22Rv1 (cell line): ENCODE data around the gene GATA6.
A peak's percentile ranks its signal among the peaks of the same experiment; 100 is the strongest.
"Not testable (repeated sequence)": the region's sequence is repeated elsewhere in the genome, so short reads cannot be mapped to it uniquely, and the experiment has no call there.

Experiments
- H3K27ac ChIP-seq: fragments of 450-650 bp; 2 replicates; pipeline ENCODE4 v1.5.1; 2017
- ZFX ChIP-seq: fragments of 450-650 bp; IDR thresholded peaks from 2 replicates; pipeline ENCODE4 v1.6.1; 2017; ENCODE audit warnings: antibody characterized with exemption, borderline replicate concordance
- TF ChIP-seq, protein P1 (sequence below): fragments of 450-650 bp; IDR thresholded peaks from 2 replicates; pipeline ENCODE4 v1.5.1; 2017; ENCODE audit warnings: mild to moderate bottlenecking

GATA6 gene

DNA sequence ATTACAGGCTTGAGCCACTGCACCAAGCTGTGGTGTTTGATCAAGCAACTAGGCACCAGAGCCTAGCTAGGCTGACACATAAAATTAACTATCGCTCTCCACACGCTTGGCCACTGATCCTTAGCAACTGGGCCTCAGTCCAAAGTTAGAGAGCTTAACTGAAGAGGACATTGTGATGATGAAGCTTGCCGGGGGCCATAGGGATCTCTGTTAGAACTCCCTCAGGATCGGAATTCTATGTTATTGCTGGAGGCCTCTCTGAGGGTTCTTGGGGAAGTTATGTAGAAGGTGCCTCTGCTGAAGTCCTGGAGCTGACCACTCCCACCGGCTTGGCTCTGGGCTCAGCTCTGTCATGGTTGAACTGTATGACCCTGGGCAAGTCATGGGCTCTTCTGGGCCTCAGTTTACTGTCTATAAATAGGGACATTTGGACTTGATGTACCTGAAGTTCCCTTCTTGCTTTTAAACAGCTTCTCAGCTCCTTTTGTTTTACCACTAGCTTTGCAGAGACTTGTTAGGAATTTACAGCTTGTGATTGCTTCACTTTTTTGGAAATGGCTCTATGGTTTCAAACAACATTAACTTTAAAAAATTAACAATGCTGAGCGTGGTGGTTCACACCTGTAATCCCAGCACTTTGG is 44.1 kb downstream of the GATA6 start:
- H3K27ac ChIP-seq = no peak overlapping the region
- TF ChIP-seq, protein P1, sequence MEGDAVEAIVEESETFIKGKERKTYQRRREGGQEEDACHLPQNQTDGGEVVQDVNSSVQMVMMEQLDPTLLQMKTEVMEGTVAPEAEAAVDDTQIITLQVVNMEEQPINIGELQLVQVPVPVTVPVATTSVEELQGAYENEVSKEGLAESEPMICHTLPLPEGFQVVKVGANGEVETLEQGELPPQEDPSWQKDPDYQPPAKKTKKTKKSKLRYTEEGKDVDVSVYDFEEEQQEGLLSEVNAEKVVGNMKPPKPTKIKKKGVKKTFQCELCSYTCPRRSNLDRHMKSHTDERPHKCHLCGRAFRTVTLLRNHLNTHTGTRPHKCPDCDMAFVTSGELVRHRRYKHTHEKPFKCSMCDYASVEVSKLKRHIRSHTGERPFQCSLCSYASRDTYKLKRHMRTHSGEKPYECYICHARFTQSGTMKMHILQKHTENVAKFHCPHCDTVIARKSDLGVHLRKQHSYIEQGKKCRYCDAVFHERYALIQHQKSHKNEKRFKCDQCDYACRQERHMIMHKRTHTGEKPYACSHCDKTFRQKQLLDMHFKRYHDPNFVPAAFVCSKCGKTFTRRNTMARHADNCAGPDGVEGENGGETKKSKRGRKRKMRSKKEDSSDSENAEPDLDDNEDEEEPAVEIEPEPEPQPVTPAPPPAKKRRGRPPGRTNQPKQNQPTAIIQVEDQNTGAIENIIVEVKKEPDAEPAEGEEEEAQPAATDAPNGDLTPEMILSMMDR = no peak
- TF ChIP-seq ZFX = no peak

DNA sequence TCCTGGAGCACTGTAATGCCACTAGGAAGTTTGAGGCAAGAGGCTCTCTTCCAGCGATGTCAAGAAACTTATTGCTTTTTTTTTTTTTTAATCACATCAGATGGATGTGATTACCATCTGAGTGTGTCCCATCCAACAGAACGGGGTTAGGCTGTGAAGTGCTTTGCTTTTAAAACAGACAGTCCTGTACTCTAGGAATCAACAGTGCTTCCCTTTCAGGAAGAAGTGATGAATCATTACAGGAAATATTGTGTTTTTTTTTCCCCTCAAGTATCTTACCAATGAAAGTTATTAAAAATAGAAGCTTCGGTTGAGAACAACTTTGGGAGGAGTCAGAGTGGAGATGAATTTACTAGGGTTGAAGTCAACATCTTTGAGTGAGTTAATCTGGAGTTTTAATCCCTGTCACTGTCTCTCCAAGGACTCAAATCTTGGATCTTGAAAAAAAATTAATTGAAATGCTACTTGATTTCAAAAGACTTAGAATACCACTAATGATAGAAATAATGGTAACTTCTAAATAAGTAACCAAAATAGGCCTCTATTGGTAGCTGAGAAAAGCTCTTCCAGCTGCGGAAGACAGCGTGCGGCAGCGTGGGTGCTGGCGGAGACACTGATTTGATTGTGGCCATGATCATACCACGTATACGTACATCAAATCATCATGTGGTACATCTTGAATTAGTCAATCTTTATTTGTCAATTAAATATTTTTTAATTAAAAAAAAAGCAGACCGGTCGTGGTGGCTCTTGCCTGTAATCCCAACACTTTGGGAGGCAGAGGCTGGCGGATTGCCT is 45.5 kb downstream of the GATA6 start:
- TF ChIP-seq, protein P1 = no peak
- no peak for TF ChIP-seq ZFX
- no peak overlapping the region for H3K27ac ChIP-seq

DNA sequence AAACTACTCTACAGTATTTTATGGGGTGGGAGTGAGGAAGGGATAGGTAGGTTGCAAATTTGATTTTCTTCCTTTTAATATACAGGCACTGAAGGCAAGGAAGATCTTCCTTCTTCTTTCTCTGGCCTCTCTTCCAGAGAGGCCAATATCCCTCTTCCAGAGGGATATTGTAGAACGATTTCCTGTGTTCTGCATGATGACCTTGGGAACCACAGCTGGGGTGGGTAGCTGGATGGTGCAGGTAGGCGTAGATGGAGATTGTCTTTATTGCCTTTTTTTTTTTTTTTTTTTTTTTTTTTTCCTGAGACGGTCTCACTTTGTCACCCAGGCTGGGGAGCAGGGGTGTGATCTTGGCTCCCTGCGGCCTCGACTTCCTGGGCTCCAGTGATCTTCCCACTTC is 49.4 kb downstream of the GATA6 start:
- H3K27ac ChIP-seq = no peak overlapping the region
- TF ChIP-seq, protein P1 = no peak
- no peak for TF ChIP-seq ZFX

DNA sequence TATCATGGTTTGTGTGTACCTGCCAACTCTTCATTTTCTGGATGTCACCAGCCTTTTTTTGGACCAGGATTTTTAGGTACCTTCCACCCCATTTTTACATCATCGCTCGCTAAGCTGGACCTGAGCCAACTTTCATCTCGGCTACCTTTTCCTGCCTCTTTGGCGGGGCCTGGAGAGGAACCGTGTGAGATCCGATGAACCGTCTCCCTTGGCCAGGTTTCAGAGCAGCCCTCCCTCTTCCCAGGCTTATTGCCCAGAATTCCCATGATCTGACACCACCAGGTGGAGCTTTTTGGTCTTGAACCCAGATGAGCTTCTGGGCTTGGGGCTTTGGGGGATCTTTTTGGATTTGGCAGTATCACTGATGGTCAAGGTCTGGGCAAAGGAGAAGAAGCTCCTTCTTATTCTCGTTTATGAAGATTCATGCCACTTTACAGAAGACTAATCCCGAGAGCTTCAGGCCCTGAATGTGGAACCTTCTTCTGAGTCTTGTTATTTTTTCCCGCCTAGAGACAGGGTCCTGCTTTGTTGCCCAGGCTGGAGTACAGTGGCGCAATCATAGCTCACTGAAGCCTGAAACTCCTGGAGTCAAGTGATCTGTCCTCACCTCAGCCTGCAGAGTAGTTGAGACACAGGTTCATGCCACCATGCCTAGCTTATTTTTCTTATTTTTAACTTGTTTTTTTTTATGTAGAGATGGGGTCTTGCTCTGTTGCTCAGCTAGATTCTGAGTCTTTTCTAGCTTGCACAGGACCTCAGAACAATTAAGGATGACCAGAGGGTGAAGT is 50.4 kb downstream of the GATA6 start:
- H3K27ac ChIP-seq = no peak overlapping the region
- TF ChIP-seq ZFX = no peak
- TF ChIP-seq, protein P1 = no peak; the same call in 1 of the 2 replicates

DNA sequence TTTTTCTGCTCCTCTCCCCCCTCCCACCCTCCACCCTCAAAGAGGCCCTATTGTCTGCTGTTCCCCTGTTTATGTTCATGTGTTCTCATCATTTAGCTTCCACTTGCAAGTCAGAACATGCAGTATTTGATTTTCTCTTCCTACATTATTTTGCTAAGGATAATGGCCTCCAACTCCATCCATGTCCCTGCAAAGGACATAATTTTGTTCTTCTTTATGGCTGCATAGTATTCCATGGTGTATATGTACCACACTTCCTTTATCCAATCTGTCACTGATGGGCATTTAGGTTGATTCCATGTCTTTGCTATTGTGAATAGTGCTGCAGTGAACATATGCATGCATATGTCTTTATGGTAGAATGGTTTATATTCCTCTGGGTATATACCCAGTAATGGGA is 51.2 kb downstream of the GATA6 start:
- H3K27ac ChIP-seq = not testable (repeated sequence)

DNA sequence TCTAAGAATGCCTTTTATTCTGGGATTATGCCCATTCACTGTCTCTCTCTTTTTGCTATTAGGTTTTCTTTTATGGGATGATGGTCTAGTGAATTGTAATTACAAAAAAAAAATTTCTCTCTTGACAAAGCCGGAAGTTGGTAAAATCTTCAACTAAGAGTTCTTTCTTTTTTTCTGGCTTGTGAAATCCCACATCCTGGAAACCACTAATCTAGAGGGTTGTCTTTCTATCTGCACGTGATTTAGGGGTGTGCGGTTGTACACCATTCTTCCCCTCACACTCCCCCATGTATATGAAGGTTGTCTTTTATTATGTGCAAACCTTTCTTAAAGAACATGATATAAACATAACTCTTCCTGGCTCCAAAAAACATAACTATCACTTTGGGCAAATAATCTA is 52.0 kb downstream of the GATA6 start:
- H3K27ac ChIP-seq = no peak overlapping the region
- TF ChIP-seq, protein P1 = no peak
- no peak for TF ChIP-seq ZFX

DNA sequence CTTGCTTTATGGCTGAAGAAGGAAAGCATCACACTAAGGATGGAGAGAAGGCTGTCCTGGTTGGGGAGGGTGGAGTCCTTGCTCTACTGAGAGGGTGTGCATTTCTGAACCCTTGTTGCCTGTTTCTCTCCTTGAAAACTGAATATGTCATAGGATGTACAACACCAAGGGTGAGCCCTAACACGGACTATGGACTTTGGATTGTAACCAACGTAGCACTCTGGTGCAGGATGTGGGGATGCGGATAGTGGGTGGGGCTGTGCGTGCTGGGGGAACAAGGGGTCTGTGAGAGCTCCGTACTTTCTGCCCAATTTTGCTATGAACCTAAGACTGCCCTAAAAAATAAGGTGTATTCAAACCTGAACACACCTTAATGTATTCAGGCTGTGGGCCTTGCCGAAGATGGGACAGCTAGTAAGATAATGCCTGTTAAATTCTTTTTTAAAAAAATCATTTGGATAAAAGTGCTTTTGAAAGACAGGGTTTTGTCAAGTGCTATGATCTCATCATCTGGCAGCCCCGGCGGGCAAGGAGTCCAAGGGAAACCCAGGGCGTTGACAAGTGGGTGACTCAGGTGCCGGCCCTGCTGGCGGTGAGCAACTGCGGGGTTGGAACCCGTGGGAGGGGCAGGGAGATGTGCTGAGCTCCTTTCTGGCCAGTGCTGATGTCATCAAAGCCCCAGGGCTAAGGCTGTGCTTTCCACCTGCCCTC is 54.0 kb downstream of the GATA6 start:
- peak overlapping the region; percentile 8; the same call in 1 of the 2 replicates for H3K27ac ChIP-seq
- TF ChIP-seq, protein P1 = no peak
- no peak for TF ChIP-seq ZFX
